Fibroblast of skin of right quadriceps (primary cell): ENCODE data around the gene CYP17A1.

ENCODE experiments used
- DNase-seq: peaks from one replicate; pipeline ENCODE4 v3.0.0-alpha.2; 2013

Gene CYP17A1

GRCh38 chr10:102802920-102803534 is 34.2 kb downstream of the CYP17A1 start:
- peak; percentile 92 for DNase-seq

GRCh38 chr10:102801978-102802377 is 35.2 kb downstream of the CYP17A1 start:
- no peak for DNase-seq

GRCh38 chr10:102801496-102801895 is 35.7 kb downstream of the CYP17A1 start:
- peak; percentile 55 for DNase-seq

- DNase-seq = no peak
Observed at GRCh38 chr10:102800611-102801335, 36.4 kb downstream of the CYP17A1 start.

GRCh38 chr10:102799691-102800471 is 37.3 kb downstream of the CYP17A1 start:
- no peak for DNase-seq

GRCh38 chr10:102796407-102797176 is 40.6 kb downstream of the CYP17A1 start:
- DNase-seq = peak; percentile 39

- no peak for DNase-seq
Observed at GRCh38 chr10:102795453-102796406, 41.5 kb downstream of the CYP17A1 start.

GRCh38 chr10:102791754-102792395 is 45.3 kb downstream of the CYP17A1 start:
- DNase-seq = no peak

- DNase-seq = no peak
Observed at GRCh38 chr10:102785818-102786217, 51.4 kb downstream of the CYP17A1 start.

- no peak for DNase-seq
Observed at GRCh38 chr10:102783568-102783967, 53.6 kb downstream of the CYP17A1 start.

- DNase-seq = peak; percentile 50
Observed at GRCh38 chr10:102782673-102783551, 54.3 kb downstream of the CYP17A1 start.

- DNase-seq = peak; percentile 29
Observed at GRCh38 chr10:102781921-102782557, 55.2 kb downstream of the CYP17A1 start.

GRCh38 chr10:102781090-102781920 is 55.9 kb downstream of the CYP17A1 start:
- DNase-seq = no peak
